CD4-positive, alpha-beta T cell treated with Interferon gamma for 1 hour (primary cell): ENCODE results near the gene SLC25A39.
"Not testable (repeated sequence)": the region's sequence is repeated elsewhere in the genome, so short reads cannot be mapped to it uniquely, and the experiment has no call there.

Source experiments
- DNase-seq: peaks from one replicate; pipeline ENCODE4 v3.0.0-alpha.2; 2020

SLC25A39 gene

DNA sequence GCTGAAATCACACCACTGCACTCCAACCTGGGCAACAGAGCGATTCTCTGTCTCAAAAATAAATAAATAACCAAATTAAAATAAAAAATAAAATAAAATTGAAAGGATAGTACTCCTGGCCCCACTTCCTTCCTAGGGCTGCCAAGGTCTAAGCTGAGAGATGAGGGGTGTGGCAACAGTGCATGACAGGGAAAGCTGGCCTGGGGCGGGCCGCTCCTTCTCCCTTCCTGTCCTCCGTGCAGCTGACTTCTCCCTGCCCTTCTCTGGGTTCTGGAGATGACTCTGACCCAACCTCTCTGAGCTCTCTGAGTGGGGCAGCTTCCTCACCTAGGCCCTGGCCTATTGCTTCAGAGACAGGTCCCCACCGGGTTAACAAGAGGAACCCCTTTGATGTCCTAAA is 8.7 kb upstream of the SLC25A39 start:
- DNase-seq: peak; percentile 24

DNA sequence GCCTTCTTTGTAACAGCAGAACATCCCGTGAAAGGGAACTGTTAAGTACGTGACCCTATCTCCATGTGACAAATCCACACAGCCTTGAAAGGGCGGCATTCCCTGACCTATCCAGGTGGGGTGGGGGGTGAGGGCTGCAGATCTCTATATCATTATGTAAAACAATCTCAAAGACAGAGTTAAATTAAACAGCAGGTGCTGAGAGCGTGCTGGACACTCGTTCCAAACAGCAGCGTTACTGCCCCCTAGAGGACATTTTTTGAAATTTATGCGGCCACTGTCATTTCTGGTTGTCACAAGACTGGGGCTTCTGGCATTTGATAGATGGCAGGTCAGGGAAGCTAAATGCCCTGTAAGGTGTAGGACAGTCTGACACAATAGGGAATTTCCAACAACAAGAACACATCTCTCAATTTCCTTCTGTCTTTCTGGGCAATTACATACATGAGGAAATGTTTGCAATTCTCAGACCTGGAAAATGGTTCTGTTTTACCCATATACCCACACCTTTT is 6.7 kb upstream of the SLC25A39 start:
- peak; percentile 74 for DNase-seq

DNA sequence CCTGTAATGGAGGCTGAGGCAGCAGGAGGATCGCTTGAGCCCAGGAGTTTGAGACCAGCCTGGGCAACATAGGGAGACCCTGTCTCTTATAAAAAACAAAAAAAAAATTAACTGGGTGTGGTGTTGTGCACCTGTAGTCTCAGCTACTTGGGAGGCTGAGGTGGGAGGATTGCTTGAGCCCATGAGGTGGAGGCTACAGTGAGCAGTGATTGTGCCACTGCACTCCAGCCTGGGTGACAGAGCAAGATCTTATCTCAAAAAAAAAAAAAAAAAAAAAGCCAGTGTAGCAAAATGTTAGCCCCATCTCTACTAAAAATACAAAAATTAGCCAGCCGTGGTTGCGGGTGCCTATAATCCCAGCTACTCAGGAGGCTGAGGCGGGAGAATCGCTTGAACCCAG is 5.6 kb upstream of the SLC25A39 start:
- DNase-seq: not testable (repeated sequence)

DNA sequence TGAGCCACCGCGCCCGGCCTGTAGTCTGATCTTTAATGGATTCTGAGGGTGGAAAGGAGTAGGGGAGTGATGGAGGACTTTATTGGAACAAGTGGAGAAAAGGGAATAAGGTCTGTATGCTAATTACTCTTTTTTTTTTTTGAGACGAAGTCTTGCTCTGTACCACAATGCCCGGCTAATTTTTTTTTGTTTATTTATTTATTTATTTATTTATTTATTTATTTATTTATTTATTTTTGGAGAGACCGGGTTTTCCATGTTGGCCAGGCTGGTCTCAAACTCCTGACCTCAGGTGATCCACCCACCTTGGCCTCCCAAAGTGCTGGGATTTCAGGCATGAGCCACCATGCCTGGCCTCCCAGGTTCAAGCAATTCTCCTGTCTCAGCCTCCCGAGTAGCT is 4.9 kb upstream of the SLC25A39 start:
- not testable (repeated sequence) for DNase-seq

DNA sequence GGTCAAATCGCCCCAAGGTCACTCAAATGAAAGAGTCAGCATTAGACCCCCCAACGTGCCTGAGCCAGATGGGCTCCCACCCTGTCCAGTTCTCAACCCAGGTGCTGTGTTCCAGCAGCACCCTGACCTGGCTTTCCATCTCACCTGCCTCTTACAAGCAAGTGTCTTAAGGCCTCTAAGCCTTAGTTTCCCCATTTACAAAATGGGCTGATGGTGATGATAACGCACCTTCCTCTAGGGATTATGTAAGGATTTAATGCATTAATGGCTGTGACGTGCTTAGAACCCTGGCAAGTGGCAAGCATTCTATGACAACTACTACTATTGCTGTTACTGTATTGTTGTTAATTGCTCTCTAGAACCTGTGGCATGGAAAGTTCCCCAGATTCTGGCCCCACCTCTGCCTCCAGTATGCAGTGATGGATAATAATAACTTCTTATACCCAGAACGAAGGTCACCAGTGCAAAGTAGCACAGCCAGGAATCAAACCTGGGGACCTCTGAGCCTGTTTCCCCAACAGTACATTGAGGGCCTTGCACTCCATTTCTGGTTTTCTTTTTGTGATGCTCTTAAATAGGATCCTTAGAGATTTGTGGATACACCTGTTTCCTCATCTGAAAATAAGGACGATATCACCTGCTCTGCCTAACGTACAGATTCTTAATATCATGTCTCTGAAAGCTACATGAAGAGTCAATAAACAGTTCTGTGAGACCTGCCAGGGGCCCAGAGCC is 3.3 kb upstream of the SLC25A39 start:
- no peak for DNase-seq

DNA sequence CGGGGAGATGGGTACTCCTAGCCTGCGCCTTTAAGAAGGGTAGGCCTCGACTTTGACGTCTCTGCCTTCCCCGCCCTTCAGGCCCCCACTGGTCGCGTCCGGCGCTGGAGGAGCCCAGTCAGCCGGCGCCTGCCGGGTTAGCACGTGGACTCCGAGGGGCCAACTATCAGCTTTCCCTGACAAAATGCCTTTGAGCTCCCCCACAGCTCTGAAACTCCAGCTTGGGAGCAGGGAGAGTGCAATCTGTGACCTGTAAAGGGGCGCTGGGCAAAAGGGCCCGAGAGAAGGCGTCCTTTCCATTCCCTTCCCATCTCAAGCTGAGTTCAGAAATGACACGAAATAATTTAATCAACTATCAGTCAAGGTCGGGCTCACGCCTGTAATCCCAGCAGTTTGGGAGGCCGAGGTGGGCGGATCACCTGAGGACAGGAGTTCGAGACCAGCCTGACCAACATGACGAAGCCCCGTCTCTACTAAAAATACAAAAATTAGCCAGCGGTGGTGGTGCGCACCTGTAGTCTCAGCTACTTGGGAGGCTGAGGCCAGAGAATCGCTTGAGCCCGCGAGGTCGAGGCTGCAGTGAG is 2.3 kb upstream of the SLC25A39 start:
- DNase-seq: peak; percentile 96

DNA sequence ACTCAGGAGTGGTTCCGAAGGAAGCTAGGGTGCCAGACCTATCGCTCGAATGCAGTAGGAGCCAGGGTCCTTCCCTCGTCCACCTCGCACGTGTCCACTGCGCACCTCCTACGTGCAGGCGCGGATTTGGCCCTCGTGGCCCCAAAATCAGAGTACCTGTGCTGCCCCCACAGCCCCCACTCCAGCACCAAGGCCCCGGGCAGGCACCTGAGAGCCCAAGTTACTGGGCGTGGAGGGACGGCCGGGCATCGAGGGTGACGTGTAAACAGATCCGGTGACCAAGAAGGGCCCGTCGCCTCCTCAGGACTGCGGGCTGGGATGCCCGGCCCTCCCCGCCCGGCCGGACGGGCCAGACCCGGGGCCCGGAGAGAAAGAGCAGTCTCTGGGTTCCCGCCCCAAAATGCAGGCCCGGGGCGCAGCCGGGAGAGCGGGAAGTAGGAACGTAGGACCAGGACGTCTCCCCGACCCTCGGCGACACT is 492 bp downstream of the SLC25A39 start:
- DNase-seq: no peak

DNA sequence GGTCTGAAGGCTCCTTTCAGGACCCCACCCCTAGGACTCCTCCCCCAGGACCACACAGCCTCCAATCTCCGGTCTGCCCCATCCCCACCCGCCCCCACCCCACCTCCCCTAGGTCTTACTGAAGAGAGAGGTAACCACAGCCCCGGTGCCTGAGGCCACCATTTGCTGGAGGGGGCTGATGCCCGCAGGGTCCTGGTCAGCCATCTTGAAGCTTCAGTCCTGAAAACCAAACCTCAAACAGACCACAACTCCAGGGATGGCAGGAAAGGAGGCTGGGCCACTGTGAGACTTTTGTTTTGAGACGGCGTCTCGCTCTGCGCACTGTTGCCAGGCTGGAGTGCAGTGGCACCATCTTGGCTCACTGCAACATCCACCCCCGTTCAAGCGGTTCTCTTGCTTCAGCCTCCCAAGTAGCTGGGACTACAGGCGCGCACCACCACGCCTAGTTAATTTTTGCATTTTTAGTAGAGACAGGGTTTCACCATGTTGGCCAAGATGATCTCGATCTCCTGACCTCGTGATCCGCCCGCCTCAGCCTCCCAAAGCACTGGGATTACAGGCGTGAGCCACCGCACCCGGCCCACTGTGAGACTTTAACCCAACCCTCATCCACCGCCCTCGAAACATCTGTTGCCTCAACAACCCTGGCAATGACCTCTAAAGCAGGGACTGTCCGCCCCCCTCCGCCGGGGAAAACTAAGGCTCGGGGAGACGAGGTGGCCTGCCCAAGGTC is 1.1 kb downstream of the SLC25A39 start:
- DNase-seq: no peak

DNA sequence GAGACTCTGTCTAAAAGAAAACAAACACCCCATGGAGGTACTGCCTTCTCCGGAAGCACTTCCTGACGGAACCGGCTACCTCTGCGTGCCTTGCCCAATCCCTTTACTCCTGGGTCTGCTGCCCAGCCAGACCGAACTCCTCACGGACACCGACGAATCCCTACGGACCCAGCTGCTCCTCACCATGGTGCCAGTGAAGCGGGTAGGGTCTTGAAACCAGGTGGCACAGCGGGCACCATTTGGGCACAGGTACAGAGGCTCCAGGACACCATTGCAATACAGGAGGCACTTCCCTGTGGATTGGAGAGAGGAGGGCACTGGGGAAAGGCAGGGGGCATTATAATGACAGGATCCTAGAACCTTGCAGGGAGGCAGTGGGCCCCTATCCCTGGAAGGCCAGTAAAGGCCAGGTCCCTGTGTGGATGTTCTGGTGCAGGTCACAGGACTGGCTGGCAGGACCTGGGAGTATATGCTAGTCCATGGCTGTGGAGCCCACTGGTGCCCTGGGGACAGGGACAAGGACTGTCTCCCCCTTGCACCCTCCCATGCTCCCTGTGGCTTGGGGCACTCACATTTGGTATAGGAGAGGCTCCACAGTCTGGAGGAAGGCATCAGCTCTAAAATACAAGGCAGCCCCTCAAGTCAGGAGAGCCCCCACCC is 2.3 kb downstream of the SLC25A39 start:
- DNase-seq: no peak

DNA sequence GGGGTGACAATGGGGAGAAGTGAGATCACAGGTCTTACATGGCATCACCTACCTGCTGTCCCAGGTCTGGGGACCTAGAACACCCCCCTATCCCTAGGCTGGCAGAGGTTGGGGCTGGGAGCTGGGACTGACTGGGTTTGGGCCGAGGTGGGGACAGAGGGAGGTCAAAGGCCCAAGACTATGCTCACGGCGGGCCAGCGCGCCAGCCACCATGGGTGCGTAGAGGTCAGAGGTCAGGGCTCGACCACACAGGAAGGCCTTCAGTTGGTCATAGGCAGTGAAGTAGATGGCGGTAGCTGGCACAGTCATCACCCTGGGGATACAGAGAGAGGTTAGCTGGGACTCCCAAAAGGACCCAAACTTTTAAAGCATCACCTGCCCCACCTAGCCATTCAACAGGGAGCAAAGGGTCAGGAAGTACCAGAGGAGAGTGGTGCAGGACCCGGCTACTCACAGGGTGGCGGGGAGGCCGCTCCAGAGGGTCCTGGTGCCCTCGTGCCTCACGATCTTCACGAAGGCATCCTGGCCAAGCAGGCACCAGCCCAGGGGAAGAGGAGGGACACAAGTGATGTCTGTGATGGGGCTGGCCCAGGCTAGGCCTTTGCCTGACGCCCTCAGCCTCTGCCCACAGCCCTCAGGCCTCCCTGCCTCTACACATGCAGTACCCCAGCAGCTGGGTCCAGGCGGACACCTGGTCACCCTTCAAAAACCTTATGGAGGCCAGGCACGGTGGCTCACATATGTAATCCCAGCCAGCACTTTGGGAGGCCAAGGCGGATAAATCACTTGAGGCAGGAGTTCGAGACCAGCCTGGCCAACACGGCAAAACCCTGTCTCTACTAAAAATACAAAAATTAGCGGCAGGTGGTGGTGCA is 3.1 kb downstream of the SLC25A39 start:
- DNase-seq: no peak

DNA sequence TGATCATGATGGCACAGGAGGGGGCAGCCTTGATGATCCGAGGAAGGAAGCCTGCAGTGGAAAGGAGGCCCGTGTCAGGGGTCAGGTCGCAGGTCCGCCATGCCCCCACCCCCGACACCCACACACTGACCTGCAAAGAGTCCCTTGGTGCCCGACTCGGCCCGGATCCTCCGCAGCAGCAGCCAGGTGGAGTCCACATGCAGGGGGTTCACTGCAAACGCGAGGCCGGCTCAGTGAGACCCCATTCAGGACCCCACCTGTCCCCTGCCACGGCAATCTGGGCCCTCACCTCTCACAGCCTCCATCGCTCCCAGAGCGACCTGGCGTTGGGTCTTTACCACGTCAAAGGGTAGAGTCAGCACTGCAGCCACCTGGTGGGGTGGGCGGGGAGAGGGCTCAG is 4.6 kb downstream of the SLC25A39 start:
- no peak for DNase-seq

DNA sequence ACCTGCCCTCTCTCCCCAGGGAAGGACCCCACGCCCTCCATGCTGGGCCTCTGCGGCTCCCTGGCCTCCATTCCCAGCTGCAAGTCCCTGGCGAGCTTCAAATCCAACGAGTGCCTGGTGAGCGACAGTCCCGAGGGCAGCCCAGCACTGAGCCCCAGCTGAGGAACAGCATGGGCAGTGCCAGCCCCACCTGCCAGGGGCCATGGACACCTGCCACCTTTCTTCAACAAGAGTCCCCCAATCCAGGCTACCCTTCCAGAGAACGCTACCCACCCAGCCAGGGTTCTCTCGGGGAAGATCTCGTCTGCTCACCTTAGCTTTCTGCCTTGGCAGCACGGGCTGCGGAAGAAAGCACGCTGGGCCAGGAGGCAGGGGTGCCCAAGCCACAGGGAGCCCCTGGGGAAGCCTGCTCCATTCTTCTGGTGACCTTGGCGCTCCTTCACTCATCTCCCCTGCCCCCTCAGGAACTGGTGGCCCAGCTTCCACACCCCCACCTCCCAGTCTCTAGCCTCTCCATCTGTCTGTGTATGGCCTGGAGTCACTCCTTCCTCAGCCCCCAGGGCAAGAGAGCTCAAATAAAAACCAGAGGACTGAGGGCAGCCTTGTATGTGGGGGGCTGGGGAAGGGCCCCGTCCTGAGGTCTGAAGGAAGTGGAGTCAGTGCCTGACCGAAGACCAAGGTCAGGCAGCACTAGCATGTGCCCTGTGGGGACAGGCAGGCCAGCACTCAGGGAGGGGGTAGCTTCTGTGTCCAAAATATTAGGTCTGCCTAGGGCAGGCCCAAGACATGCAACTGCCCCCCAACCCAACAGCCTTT is 6.3 kb downstream of the SLC25A39 start:
- no peak for DNase-seq

DNA sequence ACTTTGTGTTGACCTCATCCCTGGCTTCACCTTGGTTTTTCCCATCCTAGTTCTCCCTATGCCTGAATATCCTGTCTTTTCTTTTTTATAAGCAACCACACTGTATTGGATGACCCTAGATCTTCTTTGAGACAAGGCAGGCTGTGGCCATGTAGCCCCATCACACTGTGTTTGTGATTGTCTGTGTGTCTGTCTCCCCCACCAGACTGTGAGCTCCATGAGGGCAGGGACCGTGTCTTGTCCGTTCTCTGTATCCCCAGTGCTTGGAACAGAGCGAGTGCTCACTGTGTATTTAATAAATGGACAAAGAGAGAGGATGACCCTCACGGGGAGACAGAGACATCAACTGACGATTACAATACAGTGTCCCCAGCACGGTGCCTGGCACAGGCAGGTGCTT is 7.1 kb downstream of the SLC25A39 start:
- no peak for DNase-seq

DNA sequence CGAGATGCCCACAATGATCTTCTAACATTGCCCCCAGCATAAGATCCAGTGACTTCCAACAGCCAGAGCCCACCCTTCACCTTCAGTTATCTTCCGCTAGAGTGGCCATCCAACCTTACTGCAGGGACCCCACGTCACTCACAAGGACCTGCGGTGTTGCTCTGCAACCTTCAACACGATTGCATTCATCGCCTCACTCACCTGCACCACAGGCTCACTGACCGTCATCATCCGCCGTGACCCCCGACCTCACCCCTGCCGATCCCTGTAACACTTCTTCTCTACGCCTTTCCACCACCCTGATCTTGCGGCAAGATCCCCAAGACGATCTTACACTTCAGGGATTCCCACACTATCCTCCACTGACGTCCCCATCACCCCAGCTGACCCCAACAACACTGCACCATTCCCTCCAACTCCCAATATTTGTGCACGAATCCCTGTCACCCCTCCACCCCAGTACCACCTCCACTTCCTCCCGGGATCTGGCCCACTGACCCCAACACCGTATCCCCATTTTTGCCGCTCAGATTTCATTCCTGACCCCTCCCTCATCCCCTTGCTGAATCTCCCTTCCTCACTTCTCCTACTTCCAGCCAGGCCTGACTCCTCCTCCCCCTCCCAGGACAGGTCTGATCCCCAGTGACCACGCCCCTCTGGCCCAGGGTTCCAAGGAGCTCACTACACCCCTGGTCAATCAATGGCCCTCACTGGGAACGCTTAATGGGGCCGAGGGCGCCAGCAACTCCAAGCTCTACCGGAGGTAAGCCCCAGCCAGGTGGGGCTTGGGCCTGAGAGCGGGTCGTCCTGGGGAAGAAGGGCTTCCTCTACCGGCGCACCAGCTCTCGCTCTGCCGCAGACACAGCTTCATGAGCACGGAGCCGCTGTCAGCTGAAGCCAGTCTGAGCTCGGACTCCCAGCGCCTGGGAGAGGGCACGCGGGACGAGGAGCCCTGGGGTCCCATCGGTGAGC is 8.6 kb downstream of the SLC25A39 start:
- no peak for DNase-seq

DNA sequence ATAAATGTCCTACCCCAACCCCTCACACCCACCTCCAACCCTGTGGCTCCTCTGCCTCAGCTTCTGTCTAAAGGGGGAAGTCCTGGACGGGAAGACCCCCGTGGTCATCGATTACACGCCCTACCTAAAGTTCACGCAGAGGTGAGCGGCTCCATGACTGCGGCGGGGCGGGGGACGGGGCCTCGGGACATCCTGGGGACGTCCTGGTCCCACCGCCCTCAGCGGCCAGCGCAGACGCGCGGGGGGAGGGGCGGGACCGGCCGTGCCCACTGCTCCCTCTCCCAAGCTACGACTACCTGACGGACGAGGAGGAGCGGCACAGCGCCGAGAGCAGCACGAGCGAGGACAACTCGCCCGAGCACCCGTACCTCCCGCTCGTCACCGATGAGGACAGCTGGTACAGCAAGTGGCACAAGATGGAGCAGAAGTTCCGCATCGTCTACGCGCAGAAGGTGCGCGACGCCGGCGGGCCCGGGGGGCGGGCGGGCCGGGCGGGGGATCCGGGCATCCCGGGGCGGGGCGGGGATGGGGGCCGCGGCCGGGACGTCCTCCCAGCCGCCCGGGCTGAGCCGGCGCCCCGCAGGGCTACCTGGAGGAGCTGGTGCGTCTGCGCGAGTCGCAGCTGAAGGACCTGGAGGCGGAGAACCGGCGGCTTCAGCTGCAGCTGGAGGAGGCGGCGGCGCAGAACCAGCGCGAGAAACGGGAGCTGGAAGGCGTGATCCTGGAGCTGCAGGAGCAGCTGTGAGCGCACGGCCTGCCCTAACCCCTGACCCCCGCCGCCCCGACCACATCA is 9.6 kb downstream of the SLC25A39 start:
- no peak for DNase-seq

DNA sequence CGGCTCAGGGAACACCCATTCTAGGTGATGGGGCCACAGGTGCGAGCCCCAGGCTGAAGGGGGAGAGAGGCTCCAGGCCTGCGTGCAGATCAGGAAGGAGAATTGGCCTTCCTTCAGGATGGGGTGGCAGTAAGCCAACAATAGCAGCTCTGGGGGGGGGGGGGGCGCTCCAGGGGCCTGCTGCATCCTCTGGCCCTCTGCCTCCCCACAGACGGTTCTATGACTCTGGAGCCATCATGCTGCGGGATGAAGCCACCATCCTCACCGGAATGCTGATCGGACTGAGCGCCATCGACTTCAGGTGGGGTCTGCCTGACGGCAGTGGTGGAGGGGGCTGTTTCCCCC is 10.1 kb downstream of the SLC25A39 start:
- DNase-seq: no peak

DNA sequence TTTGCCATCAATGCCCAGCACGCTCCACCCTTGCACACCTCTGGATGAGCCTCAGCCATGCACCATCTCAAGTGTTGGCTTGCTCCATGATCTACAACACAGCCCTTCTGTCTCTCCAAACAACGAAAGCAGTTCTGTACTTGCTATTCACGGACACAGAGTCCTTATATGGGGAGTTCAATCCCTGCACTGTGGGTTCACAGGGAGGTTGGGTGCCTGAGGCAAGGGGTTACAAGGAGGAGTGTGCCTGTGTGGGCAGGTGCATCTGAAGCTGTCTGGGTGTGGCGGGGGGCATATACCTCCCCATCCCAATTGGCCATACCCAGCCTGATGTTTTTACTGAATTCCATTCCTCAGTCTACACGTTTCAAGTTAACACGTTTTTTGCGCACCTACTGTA is 10.6 kb downstream of the SLC25A39 start:
- DNase-seq: no peak

DNA sequence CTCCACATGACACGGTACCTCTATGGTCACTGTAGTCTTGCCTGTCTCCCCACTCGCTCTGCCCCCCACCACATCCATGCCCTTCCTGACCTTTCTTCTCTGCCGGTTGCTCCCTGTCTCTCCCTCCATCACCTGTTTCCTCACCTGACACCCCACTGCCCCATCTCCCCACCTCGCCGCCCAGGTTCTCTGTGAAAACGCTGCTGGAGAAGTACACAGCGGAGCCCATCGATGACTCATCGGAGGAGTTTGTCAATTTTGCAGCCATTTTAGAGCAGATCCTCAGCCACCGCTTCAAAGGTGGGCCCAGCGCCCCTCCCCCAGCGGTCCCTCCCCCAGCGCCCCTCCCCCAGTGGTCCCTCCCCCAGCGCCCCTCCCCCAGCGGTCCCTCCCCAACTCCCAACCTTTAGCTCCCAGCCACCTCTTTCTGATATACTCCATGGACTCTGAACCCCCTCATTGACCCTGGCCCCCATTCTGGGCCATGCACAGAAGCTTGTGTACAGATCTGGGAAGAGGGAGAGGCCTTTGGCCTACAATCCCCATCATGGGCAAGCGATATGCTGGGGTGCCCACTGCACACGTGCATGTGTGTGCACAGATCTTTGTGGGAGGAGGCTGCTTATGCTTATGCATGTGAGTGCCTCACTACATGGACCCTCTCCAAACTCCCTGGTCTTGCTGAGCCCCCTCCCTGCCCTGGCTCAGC is 12.1 kb downstream of the SLC25A39 start:
- no peak for DNase-seq
